HG02981 (cell line): Measurements from ENCODE around the gene CORO2B.

Experiments used
- ATAC-seq: cut with Tn5 transposase; IDR thresholded peaks from one replicate; pipeline ENCODE4 v1.9.1; 2021; ENCODE audit warnings: mild to moderate bottlenecking, moderate library complexity; ENCODE audit not compliant: unreplicated experiment

Gene CORO2B

GRCh38 chr15:68589783-68590710, 11.3 kb downstream of the CORO2B start:
- ATAC-seq: no peak

- no peak for ATAC-seq
These were observed 12.1 kb downstream of the CORO2B start for GRCh38 chr15:68590721-68591389.

GRCh38 chr15:68592054-68592453, 13.3 kb downstream of the CORO2B start:
- ATAC-seq: no peak

- no peak for ATAC-seq
These were observed 13.8 kb downstream of the CORO2B start for GRCh38 chr15:68592544-68592943.

GRCh38 chr15:68593341-68593740, 14.5 kb downstream of the CORO2B start:
- no peak for ATAC-seq

- ATAC-seq: no peak
These were observed 15.2 kb downstream of the CORO2B start for GRCh38 chr15:68593828-68594532.

- no peak for ATAC-seq
These were observed 15.9 kb downstream of the CORO2B start for GRCh38 chr15:68594533-68595259.

- no peak for ATAC-seq
These were observed 16.4 kb downstream of the CORO2B start for GRCh38 chr15:68595260-68595564.

GRCh38 chr15:68595761-68596160, 17.0 kb downstream of the CORO2B start:
- no peak for ATAC-seq

GRCh38 chr15:68596691-68597090, 17.9 kb downstream of the CORO2B start:
- ATAC-seq: no peak

- no peak for ATAC-seq
These were observed 18.8 kb downstream of the CORO2B start for GRCh38 chr15:68597581-68597980.

GRCh38 chr15:68598171-68599152, 19.7 kb downstream of the CORO2B start:
- no peak for ATAC-seq

- no peak for ATAC-seq
These were observed 20.4 kb downstream of the CORO2B start for GRCh38 chr15:68599153-68599545.

- no peak for ATAC-seq
These were observed 20.8 kb downstream of the CORO2B start for GRCh38 chr15:68599560-68600071.

- no peak for ATAC-seq
These were observed 22.7 kb downstream of the CORO2B start for GRCh38 chr15:68601206-68602197.

- ATAC-seq: no peak
These were observed 23.8 kb downstream of the CORO2B start for GRCh38 chr15:68602459-68603215.

- ATAC-seq: no peak
These were observed 24.4 kb downstream of the CORO2B start for GRCh38 chr15:68603216-68603595.

- no peak for ATAC-seq
These were observed 25.2 kb downstream of the CORO2B start for GRCh38 chr15:68603951-68604350.
